Measurements from ENCODE around the gene SLC9A9. TPM values are rescaled to one million over a fixed set of nuclear protein-coding genes. Genes with fewer than 3 reads are reported as not detected.

Gene SLC9A9
- total and polyA plus RNA-seq, 10 of the 15 experiments (the other 5 are each of a cell fraction or from before 2014, with no cell fraction given) = 3.5 to 14.2 (median 9.3) TPM

- Histone ChIP-seq H3K4me1 (ENCODE audit: control insufficient read depth, insufficient read depth, low read length) (no peaks in the 10 kb centered on the region), H4K20me1 (ENCODE audit: control insufficient read depth, insufficient read depth) (no peaks in the 10 kb centered on the region), H3K27me3 (replicated peaks in 1 of 2; ENCODE audit: control insufficient read depth in 2 of 2, insufficient read depth in 2 of 2, low read length in 1 of 2) (no peaks in the 10 kb centered on the region), H3K27ac (ENCODE audit: control insufficient read depth, insufficient read depth) (no peak overlapping the region), H2AFZ (ENCODE audit: control insufficient read depth, low read depth, low read length) (no peak overlapping the region), H3K79me2 (ENCODE audit: control insufficient read depth, insufficient read depth, low read length) (no peaks in the 10 kb centered on the region), H3K9me3 (replicated peaks; ENCODE audit: control insufficient read depth, insufficient read depth, low read length) (no peaks in the 10 kb centered on the region; the same call in 2 of the 3 replicates), H3K36me3 (ENCODE audit: control insufficient read depth in 2 of 2, insufficient read depth in 2 of 2, low read length in 1 of 2) (no peaks in the 10 kb centered on the region), H3K9ac (ENCODE audit: control insufficient read depth, insufficient read depth, low read length) (no peak overlapping the region), H3K4me2 (ENCODE audit: control insufficient read depth, insufficient read depth) (no peak overlapping the region), H3K4me3 (no peak overlapping the region)
- BruUV-seq (replicated peaks) = no TSS peak
- WGBS (ENCODE audit: insufficient coverage, insufficient replicate concordance, low lambda C conversion rate, missing lambda C conversion rate) = 72% methylated on average over 4 of the region's 4 CpGs
- ChIA-PET CTCF (no interaction called here), SMC1A (ENCODE audit: uncharacterized antibody, unreplicated experiment) (no interaction called here), RAD21 (ENCODE audit: unreplicated experiment) (no interaction called here), POLR2A (no interaction called here)
- ATAC-seq (no peak), FAIRE-seq (no peak), DNase-seq (ENCODE audit: low read depth, low spot score) (no peak)
- in situ Hi-C loops (cut with MboI) (no loop called here), intact Hi-C loops (cut with micrococcal nuclease; ENCODE audit: unreplicated experiment) (no loop called here)
- TF ChIP-seq CHD1 (IDR thresholded peaks at IDR 0.05; ENCODE audit: low read depth, low read length) = no peak
- TF ChIP-seq SMARCA5 (IDR thresholded peaks at IDR 0.05) = no peak
- TF ChIP-seq NFXL1 (IDR thresholded peaks at IDR 0.05; ENCODE audit: borderline replicate concordance) = no peak
- TF ChIP-seq CBX3 (IDR thresholded peaks at IDR 0.05; ENCODE audit: borderline replicate concordance, low read depth) = no peak
- TF ChIP-seq HDAC2 (IDR thresholded peaks at IDR 0.05) = no peak
- no peak for TF ChIP-seq ASH2L (IDR thresholded peaks at IDR 0.05; ENCODE audit: borderline replicate concordance, low read depth)
- TF ChIP-seq CHD2 (IDR thresholded peaks at IDR 0.05; ENCODE audit: borderline replicate concordance, low read depth, low read length) = no peak
- TF ChIP-seq RAD21 (IDR thresholded peaks at IDR 0.05; ENCODE audit: insufficient read depth, low read depth, low read length) = no peak
- TF ChIP-seq RBBP5 (conservative IDR thresholded peaks at IDR 0.05) = no peak
- TF ChIP-seq BACH1 (IDR thresholded peaks at IDR 0.05; ENCODE audit: borderline replicate concordance) = no peak
- no peak for TF ChIP-seq SIX5 (IDR thresholded peaks at IDR 0.05; ENCODE audit: low read depth, low read length, severe bottlenecking)
- no peak for TF ChIP-seq LARP7 (IDR thresholded peaks at IDR 0.05)
- no peak for TF ChIP-seq SMAD5 (IDR thresholded peaks at IDR 0.05; ENCODE audit: low read depth)
- no peak for TF ChIP-seq TCF12 (IDR thresholded peaks at IDR 0.05; ENCODE audit: low read depth, low read length)
- no peak for TF ChIP-seq MAX (IDR thresholded peaks at IDR 0.05; ENCODE audit: low read depth, low read length)
Observed at GRCh38 chr3:143258692-143259091, 589.6 kb downstream of the SLC9A9 start.
